HG02938 (cell line): ENCODE results near the gene PGAP6.
"Not testable (repeated sequence)": the region's sequence is repeated elsewhere in the genome, so short reads cannot be mapped to it uniquely, and the experiment has no call there.

Experiments
- ATAC-seq: cut with Tn5 transposase; IDR thresholded peaks from one replicate; pipeline ENCODE4 v1.9.1; 2021; ENCODE audit warnings: mild to moderate bottlenecking, moderate library complexity; ENCODE audit not compliant: unreplicated experiment

PGAP6 gene

DNA sequence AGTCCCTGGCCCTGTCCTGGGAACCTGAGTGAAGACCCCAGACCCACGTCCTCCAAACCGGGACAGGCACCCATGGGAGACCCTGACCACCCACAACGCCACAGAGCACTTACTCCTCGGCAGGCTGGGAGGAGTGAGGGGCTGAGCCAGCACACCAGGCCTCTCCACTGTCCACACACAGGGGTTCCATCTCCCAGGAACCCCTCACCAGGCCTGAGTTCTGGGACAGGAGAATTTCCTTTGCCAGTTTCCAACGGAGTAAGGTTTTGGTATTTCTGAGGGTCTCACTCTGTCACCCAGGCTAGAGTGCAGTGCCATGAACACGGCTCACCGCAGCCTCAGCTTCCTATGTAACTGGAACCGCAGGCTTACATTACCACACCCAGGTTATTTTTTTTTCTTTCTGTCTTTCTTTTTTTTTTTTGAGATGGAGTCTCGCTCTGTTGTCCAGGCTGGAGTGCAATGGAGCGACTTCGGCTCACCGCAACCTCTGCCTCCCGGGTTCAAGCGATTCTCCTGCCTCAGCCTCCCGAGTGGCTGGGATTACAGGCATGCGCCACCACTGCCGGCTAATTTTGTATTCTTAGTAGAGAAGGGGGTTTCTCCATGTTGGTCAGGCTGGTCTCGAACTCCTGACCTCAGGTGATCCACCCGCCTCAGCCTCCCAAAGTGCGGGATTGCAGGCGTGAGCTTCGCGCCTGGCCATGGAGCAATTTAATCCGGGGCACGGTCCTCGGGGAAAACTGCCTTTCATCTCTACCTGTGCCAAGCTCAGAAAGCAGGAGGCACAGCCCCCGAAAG lies 1.6 kb downstream of the PGAP6 start:
- no peak for ATAC-seq

DNA sequence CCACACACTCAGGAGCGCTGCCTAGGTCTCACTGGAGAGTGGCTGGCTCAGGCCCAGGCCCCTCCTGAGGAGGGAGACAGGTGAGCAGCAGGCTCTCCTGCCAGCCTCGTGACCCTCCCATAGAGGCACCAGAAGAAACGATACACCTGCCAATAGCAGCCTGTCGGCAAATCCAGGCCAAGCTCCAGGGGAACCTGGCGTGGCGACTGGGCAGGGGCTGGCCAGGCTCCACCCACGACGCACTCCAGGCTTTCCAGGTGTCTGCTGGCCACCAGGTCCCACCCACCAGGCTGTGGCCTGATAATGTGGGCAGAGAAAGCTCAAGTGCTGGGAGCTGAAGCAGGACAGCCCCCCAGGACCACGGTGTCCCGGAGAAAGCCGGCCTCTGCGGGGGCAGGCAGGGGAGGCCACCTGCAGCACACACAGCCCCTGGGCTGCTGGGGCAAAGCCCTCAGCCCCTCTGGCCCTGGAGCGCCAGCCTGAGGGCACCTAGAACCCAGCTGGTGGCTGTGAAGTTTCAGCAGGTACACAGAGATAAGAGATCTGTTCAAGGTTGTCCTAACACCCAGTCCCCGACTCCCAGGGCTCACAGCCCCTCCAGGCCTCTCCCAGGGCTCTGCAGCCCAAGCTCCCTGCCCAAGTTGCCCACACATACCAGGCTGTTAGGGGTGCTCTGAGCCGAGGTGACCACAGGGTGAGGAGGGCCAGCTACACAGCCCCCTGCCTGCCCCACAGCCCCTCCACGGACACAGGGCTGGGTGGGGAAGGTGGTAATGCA lies 2.4 kb downstream of the PGAP6 start:
- no peak for ATAC-seq

DNA sequence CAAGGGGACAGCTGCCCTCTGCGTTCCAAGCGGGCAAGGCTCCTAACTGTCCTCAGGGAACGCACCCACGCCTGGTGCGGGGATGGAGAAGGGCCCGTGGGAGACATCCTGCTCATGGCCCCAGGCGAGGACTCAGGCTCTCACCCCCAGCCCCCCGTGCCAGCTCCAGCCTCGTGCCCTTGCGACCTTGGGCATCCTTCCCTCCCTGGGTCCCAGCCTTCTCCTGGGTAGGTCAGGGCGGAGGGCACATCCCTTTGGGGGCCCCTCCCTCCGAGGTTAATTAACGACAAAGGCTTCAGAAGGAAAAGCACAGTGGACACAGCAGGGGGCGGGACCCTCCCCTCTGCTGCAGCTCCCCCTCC lies 3.0 kb downstream of the PGAP6 start:
- no peak for ATAC-seq

DNA sequence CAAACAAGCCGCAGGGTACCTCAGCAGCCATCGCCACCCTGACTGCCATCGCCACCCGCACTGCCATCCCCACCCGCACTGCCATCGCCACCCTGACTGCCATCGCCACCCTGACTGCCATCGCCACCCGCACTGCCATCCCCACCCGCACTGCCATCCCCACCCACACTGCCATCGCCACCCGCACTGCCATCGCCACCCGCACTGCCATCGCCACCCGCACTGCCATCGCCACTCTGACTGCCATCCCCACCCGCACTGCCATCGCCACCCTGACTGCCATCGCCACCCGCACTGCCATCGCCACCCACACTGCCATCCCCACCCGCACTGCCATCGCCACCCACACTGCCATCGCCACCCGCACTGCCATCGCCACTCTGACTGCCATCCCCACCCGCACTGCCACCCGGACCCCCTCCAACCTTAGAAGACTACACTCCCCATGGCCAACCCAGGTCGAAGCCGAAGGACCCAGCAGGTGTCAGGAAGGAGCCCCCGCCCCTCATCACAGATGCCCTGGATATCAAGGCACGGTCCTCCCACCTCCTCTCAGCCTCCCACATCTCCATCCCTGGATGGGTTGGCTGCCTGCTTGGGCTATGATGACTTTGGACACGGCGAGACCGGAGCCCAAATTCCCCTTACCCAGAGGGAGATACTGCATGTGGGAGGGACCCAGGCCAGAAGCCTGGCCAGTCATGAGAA lies 3.5 kb downstream of the PGAP6 start:
- ATAC-seq, result not testable (repeated sequence)

DNA sequence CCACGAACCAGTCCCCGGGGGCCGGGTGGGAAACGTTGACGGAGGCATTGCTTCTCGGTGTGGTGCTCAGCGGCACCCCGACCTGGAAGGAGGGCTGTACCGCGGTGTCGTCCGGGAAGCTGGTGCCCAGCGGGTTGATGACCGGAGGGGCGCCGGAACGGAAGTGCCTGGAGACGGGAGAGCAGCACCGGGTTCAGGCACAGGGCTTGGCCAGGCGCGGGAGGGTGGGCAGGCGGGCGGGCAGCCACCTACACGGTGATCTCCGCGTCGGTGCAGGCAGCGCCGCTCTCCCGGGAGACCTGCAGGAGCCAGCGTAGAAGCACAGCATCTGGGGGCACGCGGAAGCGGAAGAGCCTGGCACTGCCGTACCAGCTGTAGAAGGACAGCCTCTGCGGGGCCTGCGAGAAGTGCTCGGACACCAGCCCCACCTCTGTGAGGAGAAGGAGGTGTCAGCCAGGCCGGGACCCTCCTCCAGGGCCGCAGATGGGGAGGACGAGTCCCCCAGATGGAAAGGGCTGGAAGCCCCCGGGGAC lies 4.3 kb downstream of the PGAP6 start:
- ATAC-seq, result no peak

DNA sequence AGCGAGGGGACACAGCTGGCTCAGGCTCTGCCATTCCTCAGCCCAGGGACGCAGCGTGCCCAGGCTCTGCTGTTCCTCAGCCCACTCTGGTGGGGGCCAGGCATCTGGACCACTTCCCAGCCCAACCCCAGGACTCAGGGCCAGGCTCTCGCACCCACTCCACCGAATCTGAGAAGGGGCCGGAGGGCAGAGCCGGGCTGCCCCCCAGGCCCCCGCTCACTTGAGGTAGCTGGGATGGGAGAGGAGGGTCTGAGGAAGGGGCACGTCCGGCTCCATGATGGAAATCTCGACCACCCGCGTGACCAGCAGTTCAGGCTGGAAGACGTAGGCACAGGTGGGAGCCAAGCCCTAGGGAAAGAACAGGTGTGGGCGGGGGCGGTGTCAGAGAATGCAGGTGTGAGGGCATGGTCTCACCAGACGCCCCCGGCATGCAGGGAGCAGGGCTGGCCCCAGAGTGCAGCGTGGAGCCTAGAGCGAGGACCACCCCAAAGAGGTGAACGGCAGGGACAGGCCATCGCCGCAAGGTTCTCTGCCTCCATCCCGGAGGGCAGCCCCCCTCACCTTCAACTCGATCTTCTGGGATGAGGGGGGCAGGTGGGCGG lies 4.9 kb downstream of the PGAP6 start:
- no peak for ATAC-seq

DNA sequence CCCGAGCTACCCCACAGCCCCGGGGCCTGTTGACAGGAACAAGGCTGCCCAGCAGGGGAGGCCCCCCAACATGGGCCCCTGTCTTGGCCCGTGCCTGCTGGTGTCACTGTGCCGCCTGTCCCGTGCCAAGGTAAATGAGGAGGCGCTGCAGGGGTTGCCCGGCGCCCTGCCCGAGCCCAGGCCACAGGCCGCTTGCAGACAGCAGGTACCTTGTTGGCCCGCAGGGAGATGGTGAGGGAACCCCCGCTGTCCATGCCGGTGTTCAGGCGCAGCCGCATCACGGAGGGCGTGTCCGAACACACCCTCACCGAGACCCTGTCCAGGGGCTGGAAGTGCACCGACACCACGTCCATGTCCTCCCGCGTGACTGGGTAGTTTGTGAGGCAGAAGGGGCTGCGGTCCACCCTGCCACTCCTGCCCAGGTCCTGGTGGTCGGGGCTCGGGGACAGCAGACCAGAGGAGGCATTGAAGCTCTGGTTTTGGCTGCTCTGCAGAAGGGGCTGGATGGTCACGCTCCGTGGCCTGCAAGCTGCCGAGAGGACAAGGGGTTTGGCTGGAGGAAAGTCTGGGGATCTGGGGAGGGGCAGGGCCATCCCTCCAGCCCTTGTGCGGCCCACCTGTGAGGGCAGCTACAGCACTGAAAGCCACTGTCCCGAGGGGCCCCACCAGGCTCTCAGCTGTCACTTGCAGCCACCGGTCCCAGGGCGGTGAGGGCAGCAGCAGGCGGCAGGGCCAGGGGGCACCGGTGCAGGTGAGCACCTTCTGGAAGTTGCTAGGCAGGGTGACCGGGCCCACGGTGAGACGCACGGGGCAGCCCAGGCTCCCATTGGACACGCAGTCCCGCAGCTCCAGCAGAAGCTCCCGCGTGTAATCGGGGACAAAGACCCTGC lies 5.6 kb downstream of the PGAP6 start:
- ATAC-seq, result no peak

DNA sequence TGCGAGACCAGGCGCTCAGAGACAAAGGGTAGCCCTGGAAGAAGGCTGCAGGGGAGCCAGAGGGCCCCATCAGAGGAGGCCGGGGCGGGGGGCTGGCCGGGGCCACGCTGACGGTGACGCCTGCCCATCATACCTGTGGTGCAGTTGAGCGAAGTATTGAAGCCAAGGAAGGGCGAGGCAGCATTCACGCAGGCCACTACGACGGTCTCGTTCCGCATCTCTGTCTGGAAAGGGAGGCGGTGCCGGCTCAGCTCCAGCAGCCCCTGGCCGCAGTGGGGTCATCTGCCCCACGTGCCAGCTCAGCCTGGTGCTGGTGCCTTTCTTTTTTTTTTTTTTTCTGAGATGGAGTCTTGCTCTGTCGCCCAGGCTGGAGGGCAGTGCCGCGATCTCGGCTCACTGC lies 6.6 kb downstream of the PGAP6 start:
- ATAC-seq, result no peak

DNA sequence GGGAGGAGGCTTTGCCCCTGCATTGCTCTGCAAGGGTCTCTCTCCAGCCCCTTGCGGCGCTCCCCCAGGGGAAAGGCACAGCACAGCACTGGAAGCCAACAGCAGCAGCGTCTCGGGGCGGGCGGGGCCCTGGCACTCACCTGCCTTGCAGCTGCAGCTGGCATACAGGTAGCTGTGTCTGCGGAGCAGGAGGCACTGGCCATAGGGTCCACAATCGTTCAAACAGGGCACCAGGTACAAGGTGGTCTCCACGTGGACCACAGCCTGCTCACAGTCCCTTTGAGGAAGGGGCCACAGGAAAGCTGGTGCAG lies 7.2 kb downstream of the PGAP6 start:
- ATAC-seq, result no peak

DNA sequence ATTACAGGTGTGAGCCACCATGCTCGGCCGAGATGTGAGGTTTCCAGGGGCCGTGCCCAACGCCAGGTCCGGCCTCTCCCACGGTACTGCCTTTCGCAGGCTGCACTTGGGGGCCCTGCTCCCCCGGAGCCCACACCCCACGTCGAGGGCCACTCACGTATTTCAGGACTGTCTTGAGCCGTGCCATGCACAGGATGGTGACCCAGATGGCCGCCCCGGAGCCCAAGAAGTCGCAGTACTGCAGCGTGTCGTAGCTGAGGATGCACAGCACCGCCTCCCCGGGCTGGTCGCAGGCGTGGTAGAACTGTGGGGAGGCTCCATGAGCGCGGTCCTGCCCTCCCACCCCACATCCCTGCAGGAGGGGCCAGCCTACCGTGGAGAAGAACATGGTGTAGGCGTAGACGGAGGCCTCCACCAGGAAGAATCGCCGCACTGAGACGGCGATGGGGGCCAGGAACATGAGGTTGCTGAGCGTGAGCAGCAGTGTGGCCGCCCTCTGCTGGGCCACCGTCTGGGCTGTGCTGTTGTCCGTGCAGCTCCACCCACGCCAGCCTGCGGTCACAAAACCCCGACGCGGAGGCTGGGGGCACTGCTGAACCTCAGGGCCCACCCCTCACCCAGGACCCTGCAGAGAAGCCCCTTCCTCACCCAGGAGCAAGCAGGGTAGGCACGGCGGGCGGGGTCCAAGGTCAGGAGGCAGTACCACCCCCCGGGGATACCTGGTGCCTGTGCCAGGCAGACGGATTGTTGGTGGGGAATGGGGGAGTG lies 7.7 kb downstream of the PGAP6 start:
- no peak for ATAC-seq

DNA sequence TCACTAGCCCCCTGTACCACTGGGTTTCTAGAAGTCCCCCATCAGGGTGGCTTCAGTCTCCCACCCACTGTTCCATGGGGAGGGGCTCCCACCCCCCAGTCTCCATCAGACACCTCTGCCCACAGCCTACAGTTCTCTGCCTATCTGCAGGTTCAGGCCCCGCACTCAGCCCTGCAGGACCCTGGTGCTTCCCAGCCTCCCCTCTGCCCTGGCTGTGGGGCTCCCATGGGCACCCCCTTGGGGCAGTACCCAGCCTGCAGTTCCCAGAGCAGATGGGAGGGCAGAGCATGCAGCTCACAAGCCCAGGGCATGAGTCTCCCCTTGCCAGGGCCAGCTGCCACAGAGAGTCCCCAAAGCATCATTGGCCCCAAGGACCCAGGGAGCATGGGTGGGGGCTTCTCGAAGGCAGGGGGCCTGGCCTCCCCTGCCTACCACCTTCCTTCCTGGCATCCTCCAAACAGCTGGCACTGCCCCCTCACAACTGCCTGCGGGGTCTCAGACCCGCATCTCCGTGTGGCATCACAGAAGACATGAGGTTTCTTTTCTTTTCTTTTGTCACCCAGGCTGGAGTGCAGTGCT lies 8.7 kb downstream of the PGAP6 start:
- no peak for ATAC-seq

DNA sequence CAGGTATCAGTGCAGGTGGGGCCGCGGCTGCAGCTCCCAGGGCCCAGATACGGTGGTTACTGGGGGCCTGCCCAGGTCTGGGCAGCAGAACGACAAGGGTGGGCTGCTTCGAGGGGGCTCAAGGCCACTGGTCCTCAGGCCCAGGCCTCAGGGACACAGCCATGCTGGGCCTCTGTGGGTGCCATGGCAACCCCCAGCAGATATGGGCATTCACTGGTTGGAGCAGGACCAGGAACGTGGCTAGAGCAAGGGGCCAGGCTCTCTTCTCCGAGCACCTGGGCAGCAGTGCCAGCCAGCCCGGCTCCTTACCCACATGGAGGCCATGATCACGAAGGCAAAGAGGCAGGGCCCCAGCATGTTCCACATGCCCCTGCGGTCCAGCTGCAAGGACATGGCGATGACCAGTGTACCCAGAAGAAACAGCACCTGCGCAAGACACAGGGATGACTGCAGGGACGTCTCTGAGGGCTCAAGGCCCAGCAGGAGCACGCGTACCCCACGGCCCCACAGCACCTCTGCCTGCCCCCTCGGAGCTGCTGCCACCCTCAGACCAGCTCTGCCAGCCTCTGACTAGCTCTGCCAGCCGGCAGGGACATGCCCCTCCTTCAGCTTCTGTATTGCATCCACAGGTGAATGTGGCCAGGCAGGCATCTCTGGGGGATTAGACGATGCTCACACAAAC lies 9.3 kb downstream of the PGAP6 start:
- ATAC-seq, result no peak

DNA sequence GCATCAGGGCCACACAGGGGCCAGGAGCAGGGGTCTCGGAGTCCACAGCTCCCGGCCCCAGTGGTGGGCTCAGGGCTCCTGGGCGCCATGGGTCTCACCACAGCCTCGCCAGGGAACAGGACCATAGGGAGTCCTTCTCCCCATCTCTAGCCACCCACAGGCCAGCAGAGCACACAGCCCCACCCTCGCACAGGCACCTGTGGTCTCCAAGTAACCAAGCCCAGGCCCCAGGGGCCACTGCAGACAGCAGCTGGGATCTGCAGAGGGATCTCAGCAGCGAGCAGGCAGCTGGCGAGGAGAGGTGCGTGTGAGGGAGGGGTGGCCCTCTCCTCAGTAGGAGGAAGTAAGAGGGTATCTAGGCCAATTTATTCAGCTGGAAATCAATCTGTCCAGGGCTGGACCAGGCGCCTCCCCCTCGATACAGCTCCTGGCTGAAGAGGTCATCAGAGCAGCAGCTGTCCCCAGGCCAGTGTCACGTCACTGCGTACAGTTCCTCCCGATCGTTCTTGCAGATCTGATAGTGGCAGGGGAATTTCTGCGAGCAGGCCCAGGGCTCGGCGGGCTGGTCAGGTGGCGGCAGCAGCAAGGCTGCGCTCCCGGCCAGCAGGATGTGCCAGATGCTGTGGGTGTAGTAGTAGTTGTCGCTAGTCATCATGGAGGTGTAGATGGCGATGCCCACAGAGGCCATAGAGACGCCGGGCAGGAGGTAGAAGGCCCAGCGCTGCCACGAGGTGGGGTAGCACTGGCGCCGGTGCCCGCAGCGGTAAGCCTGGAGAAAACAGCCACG lies 10.1 kb downstream of the PGAP6 start:
- ATAC-seq, result no peak

DNA sequence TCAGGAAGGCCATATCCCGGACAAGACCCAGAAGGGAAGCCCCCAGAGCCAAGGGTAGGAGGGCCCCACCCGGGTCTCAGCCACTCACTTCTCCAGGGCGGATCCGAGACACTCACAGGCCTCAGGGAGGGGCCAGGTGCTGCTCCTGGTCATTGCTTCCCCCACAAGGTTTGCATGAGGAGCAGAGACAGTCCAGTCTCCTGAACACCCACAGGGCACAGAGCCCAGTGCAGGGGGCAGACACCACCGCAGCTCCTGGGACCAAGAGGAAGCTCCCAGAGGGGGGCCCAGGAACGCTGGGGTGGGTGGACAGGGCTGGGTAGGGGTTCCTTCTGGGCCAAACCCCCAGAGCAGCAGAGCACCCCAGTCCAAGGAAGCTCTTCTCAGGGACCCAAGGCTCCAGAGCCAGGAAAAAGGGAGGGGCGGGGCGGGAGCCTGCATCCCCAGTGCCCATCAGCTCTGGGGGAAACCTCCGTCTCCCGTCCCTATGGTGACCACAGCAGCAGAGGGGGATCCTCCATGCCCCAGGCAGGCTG lies 10.7 kb downstream of the PGAP6 start:
- ATAC-seq, result no peak

DNA sequence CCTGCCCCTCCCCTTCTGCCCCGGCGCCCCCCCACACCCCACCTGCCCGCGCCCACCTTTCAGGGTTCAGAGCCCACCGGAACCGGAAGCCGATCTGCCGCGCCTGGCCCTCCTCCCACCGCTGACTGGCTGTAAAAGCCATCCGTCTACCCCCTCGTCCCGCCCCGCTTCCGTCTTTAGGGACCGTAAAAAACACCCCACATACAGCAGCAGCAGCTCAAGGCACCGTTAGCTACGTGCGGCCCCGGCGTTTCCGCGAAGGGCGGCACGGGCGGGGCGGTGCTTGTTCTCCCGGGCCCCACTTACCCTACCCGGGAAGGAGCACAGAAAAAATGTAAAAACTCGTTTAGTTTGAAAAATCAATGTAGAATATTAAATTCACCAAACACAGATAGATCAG lies 11.3 kb downstream of the PGAP6 start, which contains the start of gene MRPL28:
Gene MRPL28 (minus strand): TSS at position 96 of the 400 bp plus-strand sequence. CDS start 320 bp downstream, outside the sequence.
- ATAC-seq, result peak; percentile 78

DNA sequence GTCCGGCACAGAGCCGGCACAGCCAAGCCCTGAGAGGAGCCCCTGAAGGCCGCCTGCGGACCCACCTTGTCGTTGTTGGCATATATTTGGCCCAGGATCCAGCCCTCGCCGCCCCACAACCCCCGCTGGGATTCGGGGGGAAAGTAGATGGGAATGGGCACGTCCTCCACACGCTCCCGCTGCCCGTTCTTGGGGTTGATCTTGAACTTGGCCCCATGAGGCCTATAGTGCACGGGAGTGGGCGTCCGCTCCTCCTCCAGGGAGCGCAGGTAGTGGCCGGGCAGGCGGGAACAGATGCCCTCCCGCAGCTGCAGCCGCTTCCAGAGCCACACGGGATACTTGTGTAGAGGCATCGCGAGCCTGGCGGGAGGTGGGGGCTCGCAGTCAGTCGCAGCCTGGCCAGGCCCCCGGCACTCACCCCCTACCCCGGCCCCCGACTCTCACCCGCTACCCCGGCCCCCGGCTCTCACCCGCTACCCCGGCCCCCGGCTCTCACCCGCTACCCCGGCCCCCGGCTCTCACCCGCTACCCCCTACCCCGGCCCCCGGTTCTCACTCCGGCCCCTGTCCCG lies 11.8 kb downstream of the PGAP6 start:
- no peak for ATAC-seq

DNA sequence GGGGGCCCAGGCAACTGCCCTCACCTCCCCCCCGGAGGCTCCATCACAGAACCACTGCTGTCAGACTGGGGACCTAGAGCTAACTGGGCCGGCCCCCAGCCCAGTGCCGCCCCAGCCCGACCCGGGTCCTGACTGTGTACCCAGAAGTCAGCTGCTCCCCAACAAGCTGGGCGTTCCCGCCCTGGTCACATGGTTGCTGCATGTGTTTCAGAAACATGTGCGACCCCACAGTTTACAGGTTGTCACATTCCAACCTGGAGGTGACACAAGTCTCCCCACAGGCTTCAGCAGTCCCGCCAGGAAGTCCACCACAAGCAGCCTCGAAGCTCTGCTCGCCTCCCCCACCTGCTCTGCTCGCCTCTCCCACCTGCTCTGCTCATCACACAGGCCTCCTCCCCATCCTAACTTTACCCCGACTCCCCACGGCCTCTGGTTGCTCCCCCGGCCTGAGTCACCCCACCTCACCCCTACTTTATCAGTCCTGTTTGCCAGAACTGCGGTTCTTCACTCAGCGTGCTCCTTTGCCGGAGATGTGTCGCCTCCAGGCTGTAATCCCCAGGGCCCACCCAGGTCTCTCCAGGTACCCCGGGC lies 12.4 kb downstream of the PGAP6 start:
- ATAC-seq, result no peak
